PC-3 (cell line): Measurements from ENCODE around the gene CLK2. TPM values are rescaled to one million over a fixed set of nuclear protein-coding genes. Genes with fewer than 3 reads are reported as not detected.

Source experiments
- ATAC-seq: fragments of 200-7000 bp; cut with Tn5 transposase; 2 replicates; pipeline ENCODE4 v1.9.1; 2020; ENCODE audit warnings: mild to moderate bottlenecking, moderate library complexity
- BruUV-seq: library from RNA; stranded (reverse); fragments of 400-500 nt; replicated peaks from 2 replicates; lab custom pipeline; 2021; lab: Mats Ljungman, UMichigan
- CTCF ChIA-PET: fragments of 300-600 bp; sonication (Branson Sonifier 250); formaldehyde crosslinking; loops from one replicate; lab custom pipeline; 2022; ENCODE audit warnings: antibody characterized with exemption; lab: Charles Lee
- POLR2A ChIA-PET: fragments of 300-600 bp; sonication (Branson Sonifier 250); formaldehyde crosslinking; loops from one replicate; lab custom pipeline; 2022; ENCODE audit warnings: antibody characterized with exemption; ENCODE audit not compliant: unreplicated experiment; lab: Charles Lee
- DNase-seq: peaks from one replicate; pipeline ENCODE4 v3.0.0-alpha.2; 2015
- H2AFZ ChIP-seq: fragments of 300-600 bp; sonication (generic); 2 replicates; pipeline ENCODE4 v1.6.0; 2016; ENCODE audit warnings: antibody characterized with exemption, low read length
- H3F3A ChIP-seq: fragments of 300-600 bp; sonication (generic); one replicate; pipeline ENCODE4 v1.6.0; 2017; ENCODE audit warnings: antibody characterized with exemption, low read length, control low read depth, mild to moderate bottlenecking; ENCODE audit not compliant: unreplicated experiment
- H3K27ac ChIP-seq: fragments of 300-600 bp; sonication (generic); 2 replicates; pipeline ENCODE4 v1.5.1; 2016; ENCODE audit warnings: mild to moderate bottlenecking, low read length
- H3K27me3 ChIP-seq: fragments of 300-600 bp; sonication (generic); 2 replicates; pipeline ENCODE4 v1.6.1; 2016; ENCODE audit warnings: low read length, mixed read lengths
- H3K36me3 ChIP-seq: fragments of 300-600 bp; sonication (generic); 2 replicates; pipeline ENCODE4 v1.6.1; 2016; ENCODE audit warnings: low read depth, mixed run types, low read length, mixed read lengths
- H3K4me1 ChIP-seq: fragments of 300-600 bp; sonication (generic); 2 replicates; pipeline ENCODE4 v1.5.1; 2016; ENCODE audit warnings: low read length; ENCODE audit not compliant: insufficient read depth
- H3K4me2 ChIP-seq: fragments of 300-600 bp; sonication (generic); 2 replicates; pipeline ENCODE4 v1.6.0; 2016; ENCODE audit warnings: low read length
- H3K4me3 ChIP-seq: fragments of 300-600 bp; sonication (generic); 2 replicates; pipeline ENCODE4 v1.5.1; 2016; ENCODE audit warnings: mild to moderate bottlenecking, low read length, mixed read lengths
- H3K79me2 ChIP-seq: fragments of 300-600 bp; sonication (generic); 2 replicates; pipeline ENCODE4 v1.6.1; 2017; ENCODE audit warnings: low read length, mixed read lengths
- H3K9ac ChIP-seq: fragments of 300-600 bp; sonication (generic); 2 replicates; pipeline ENCODE4 v1.6.0; 2016; ENCODE audit warnings: mild to moderate bottlenecking, low read length
- H3K9me2 ChIP-seq: fragments of 300-600 bp; sonication (generic); replicated peaks from 2 replicates; pipeline ENCODE4 v1.6.1; 2016; ENCODE audit warnings: mixed run types, low read length, mixed read lengths
- H3K9me3 ChIP-seq: fragments of 300-600 bp; sonication (generic); 2 replicates; pipeline ENCODE4 v1.6.1; 2016; ENCODE audit warnings: low read length, mixed read lengths
- H4K20me1 ChIP-seq: fragments of 300-600 bp; sonication (generic); 2 replicates; pipeline ENCODE4 v1.6.1; 2016; ENCODE audit warnings: low read length, mixed read lengths
- CTCF ChIP-seq: fragments of 300-600 bp; sonication (generic); conservative IDR thresholded peaks from 2 replicates; pipeline ENCODE4 v1.5.1; 2017; ENCODE audit warnings: antibody characterized with exemption, low read depth, mild to moderate bottlenecking, low read length
- EZH2 ChIP-seq: fragments of 300-600 bp; sonication (generic); IDR thresholded peaks from one replicate; pipeline ENCODE4 v1.6.1; 2017; ENCODE audit warnings: antibody characterized with exemption, mild to moderate bottlenecking, low read length; ENCODE audit not compliant: unreplicated experiment
- EZH2phosphoT487 ChIP-seq: fragments of 300-600 bp; sonication (generic); IDR thresholded peaks from 2 replicates; pipeline ENCODE4 v1.6.1; 2018; ENCODE audit warnings: mild to moderate bottlenecking, antibody characterized with exemption, low read length, borderline replicate concordance
- intact Hi-C: fragments of 100-400 bp; cut with micrococcal nuclease; formaldehyde crosslinking; loops from 2 replicates; pipeline ENCODE4 v1.9.0; 2023
- total RNA-seq: library from RNA; depleted of rRNA; stranded (reverse); fragments of >200 nt; gene quantifications from 2 replicates; pipeline ENCODE4 v1.2.3, GENCODE V29; 2014

Gene CLK2
- total RNA-seq, 1 experiment from 2014 or later = 49.9 TPM

GRCh38 chr1:155272466-155273342, 600 bp downstream of the CLK2 start:
- TF ChIP-seq EZH2 (no peak), CTCF (no peak), EZH2phosphoT487 (no peak)
- BruUV-seq = TSS peak; percentile 71
- Histone ChIP-seq H3F3A (no peaks in the 10 kb centered on the region), H3K79me2 (peaks cover 35% of the 10 kb centered on the region), H3K9ac (peak overlapping the region; percentile 91), H3K27me3 (no peaks in the 10 kb centered on the region), H3K4me2 (peak overlapping the region; percentile 95), H3K9me3 (no peaks in the 10 kb centered on the region), H3K4me1 (peaks cover 16% of the 10 kb centered on the region), H3K27ac (peak overlapping the region; percentile 44), H4K20me1 (peaks cover 6% of the 10 kb centered on the region; the same call in 1 of the 2 replicates), H3K4me3 (peak overlapping the region; percentile 90), H3K9me2 (no peaks in the 10 kb centered on the region), H3K36me3 (peaks cover 29% of the 10 kb centered on the region), H2AFZ (peak overlapping the region; percentile 78; the same call in 1 of the 2 replicates)
- intact Hi-C loops = loop anchor here (1.0 kb wide), 1 partner anchor 22 kb away; no protein-coding TSS in a partner anchor
- DNase-seq (peak; percentile 46), ATAC-seq (peak; percentile 42)
- ChIA-PET CTCF (interaction anchor here (0.6 to 1.4 kb wide), 5 partner anchors 22 to 70 kb away, joined by 3 to 12 read pairs (median 3); no protein-coding TSS in a partner anchor), POLR2A (interaction anchor here (0.5 to 1.1 kb wide), 2 partner anchors 14 to 51 kb away, joined by 6 to 21 read pairs; no protein-coding TSS in a partner anchor)

GRCh38 chr1:155269381-155269780, 3.9 kb downstream of the CLK2 start:
- no TSS peak for BruUV-seq
- ChIA-PET CTCF (no interaction called here), POLR2A (no interaction called here)
- no peak for ATAC-seq
- DNase-seq = no peak
- intact Hi-C loops = no loop called here
- no peak overlapping the region for H2AFZ ChIP-seq
- no peak for TF ChIP-seq EZH2
- no peak for TF ChIP-seq CTCF
- TF ChIP-seq EZH2phosphoT487 = no peak
- H3K9me2 ChIP-seq = no peaks in the 10 kb centered on the region
- H3K27ac ChIP-seq = no peak overlapping the region
- H3F3A ChIP-seq = no peaks in the 10 kb centered on the region
- H3K4me1 ChIP-seq = peaks cover 16% of the 10 kb centered on the region
- H3K36me3 ChIP-seq = peaks cover 56% of the 10 kb centered on the region
- peaks cover 35% of the 10 kb centered on the region for H3K79me2 ChIP-seq
- H3K9ac ChIP-seq = no peak overlapping the region
- no peaks in the 10 kb centered on the region for H3K27me3 ChIP-seq
- no peak overlapping the region for H3K4me3 ChIP-seq
- no peak overlapping the region for H3K4me2 ChIP-seq
- H4K20me1 ChIP-seq = peaks cover 6% of the 10 kb centered on the region; the same call in 1 of the 2 replicates
- no peaks in the 10 kb centered on the region for H3K9me3 ChIP-seq

- no peak overlapping the region for H3K9ac ChIP-seq
- no peaks in the 10 kb centered on the region for H3K9me2 ChIP-seq
- H3K27ac ChIP-seq = no peak overlapping the region
- ATAC-seq = no peak
- H3K9me3 ChIP-seq = no peaks in the 10 kb centered on the region
- intact Hi-C loops = no loop called here
- peaks cover 33% of the 10 kb centered on the region for H3K79me2 ChIP-seq
- H2AFZ ChIP-seq = no peak overlapping the region
- DNase-seq = no peak
- CTCF ChIA-PET = no interaction called here
- peaks cover 64% of the 10 kb centered on the region for H3K36me3 ChIP-seq
- H3K4me1 ChIP-seq = peaks cover 13% of the 10 kb centered on the region
- no TSS peak for BruUV-seq
- H3K27me3 ChIP-seq = no peaks in the 10 kb centered on the region
- H3F3A ChIP-seq = peaks cover 1% of the 10 kb centered on the region
- no peak overlapping the region for H3K4me3 ChIP-seq
- no peak overlapping the region for H3K4me2 ChIP-seq
- TF ChIP-seq EZH2phosphoT487 = no peak
- TF ChIP-seq CTCF = no peak
- TF ChIP-seq EZH2 = no peak
- POLR2A ChIA-PET = interaction anchor here (0.5 kb wide), 1 partner anchor 304 kb away, joined by 4 read pairs; no protein-coding TSS in a partner anchor
- peaks cover 6% of the 10 kb centered on the region; the same call in 1 of the 2 replicates for H4K20me1 ChIP-seq
Measured at GRCh38 chr1:155268630-155269029, 4.7 kb downstream of the CLK2 start.
